ENCODE data around the gene FBXL7. TPM values are rescaled to one million over a fixed set of nuclear protein-coding genes. Genes with fewer than 3 reads are reported as not detected.

Gene FBXL7
- total and polyA plus RNA-seq, 3 experiments from 2014 or later, result not detected

DNA sequence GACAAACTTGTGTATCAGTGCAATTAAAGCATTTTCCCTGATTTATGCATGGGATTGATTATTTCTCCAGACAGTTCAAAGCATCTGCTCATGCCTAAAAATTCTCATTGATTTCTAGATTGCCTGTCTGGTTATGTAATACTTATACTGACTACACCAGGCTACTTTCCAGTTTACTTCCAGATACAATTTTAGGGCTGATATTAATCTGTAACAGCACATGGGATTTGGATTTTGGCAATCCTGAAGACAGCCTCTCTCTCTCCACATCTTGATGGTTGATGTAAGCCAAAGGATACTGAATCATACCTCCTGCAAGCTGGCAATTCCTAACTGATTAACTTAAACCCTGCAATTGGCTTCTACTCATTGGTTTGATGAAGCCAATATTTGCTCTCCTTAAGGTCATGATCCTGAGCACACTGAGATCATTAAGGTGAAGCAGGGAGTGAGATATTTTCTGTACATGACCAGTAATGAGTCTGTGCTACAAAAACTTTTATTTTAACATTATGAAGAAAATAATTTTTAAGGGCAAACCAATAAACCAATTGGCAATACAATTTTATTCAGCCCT lies 25.7 kb upstream of the FBXL7 start:
- no peaks in the 10 kb centered on the region for H3K27me3 ChIP-seq (ENCODE audit: insufficient read depth, low read length, poor library complexity, severe bottlenecking)
- no peaks in the 10 kb centered on the region for H3K36me3 Mint-ChIP-seq
- no peaks in the 10 kb centered on the region for H3K4me1 Mint-ChIP-seq
- no peak for DNase-seq
- POLR2A ChIA-PET, result no interaction called here
- H3K9me3 Mint-ChIP-seq, result peaks cover 0 to 17% (median 9%) of the 10 kb centered on the region in 5 donors
- H3K9me3 ChIP-seq (ENCODE audit: low read length), result no peaks in the 10 kb centered on the region
- H3K4me3 Mint-ChIP-seq, result no peak overlapping the region
- H3K4me1 ChIP-seq (ENCODE audit: insufficient read depth, low read length), result no peaks in the 10 kb centered on the region
- H3K27me3 Mint-ChIP-seq, result no peaks in the 10 kb centered on the region
- CTCF ChIA-PET, result no interaction called here
- H3K27ac Mint-ChIP-seq, result no peak overlapping the region
- H3K4me3 ChIP-seq (ENCODE audit: low read length), result no peak overlapping the region
- H3K27ac ChIP-seq (ENCODE audit: low read depth, low read length), result no peak overlapping the region
- no peaks in the 10 kb centered on the region for H3K36me3 ChIP-seq (ENCODE audit: insufficient read depth, low read length)

DNA sequence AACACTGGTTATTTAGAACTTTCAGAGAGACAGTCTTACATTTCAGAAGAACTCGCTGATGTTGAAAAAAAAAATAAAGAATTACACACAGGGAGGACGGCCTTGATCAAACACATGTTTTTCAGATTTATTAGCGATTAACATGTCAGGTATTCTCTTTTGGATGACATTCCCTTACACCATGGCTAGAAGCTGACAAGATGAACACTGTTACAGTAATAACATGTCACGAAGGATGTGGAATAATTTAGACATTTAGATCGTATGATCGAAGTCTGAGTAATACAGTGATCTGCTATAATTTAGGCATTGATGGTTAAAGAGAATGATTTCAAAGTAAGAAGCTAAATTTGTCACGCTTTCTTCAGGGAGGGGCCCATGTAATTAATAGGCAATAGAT lies 24.6 kb upstream of the FBXL7 start:
- no peaks in the 10 kb centered on the region for H3K36me3 ChIP-seq (ENCODE audit: insufficient read depth, low read length)
- no peaks in the 10 kb centered on the region for H3K4me1 ChIP-seq (ENCODE audit: insufficient read depth, low read length)
- ChIA-PET POLR2A (no interaction called here), CTCF (no interaction called here)
- no peak overlapping the region for H3K4me3 ChIP-seq (ENCODE audit: low read length)
- no peak overlapping the region for H3K27ac ChIP-seq (ENCODE audit: low read depth, low read length)
- H3K4me1 Mint-ChIP-seq, result no peaks in the 10 kb centered on the region
- H3K9me3 Mint-ChIP-seq, result peaks cover 0 to 12% (median 9%) of the 10 kb centered on the region in 5 donors
- DNase-seq, result no peak
- H3K27ac Mint-ChIP-seq, result no peak overlapping the region
- H3K36me3 Mint-ChIP-seq, result no peaks in the 10 kb centered on the region
- H3K9me3 ChIP-seq (ENCODE audit: low read length), result no peaks in the 10 kb centered on the region
- no peak overlapping the region for H3K4me3 Mint-ChIP-seq
- no peaks in the 10 kb centered on the region for H3K27me3 ChIP-seq (ENCODE audit: insufficient read depth, low read length, poor library complexity, severe bottlenecking)
- H3K27me3 Mint-ChIP-seq, result no peaks in the 10 kb centered on the region

DNA sequence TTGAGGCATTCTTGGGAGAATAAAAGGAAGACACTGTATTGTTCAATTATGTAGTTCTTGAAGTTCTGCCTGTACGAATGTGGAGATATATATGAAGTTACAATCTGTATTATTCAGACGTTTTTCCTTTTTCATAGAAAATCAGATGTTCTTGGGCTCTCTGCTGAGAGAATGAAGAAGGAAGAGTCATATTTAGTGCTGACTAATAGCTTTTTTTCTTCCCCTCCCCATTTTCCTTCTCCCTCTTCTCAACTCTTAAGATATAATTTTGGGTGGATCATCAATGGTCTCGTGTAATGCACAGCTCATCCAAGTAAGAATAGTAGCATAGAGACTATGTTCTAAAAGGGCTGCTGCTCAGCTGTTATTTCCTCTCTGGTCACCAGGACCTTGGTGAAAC lies 23.0 kb upstream of the FBXL7 start:
- no peak for DNase-seq
- H3K4me1 Mint-ChIP-seq, result no peaks in the 10 kb centered on the region
- H3K27ac ChIP-seq (ENCODE audit: low read depth, low read length), result no peak overlapping the region
- no peak overlapping the region for H3K27ac Mint-ChIP-seq
- POLR2A ChIA-PET, result no interaction called here
- H3K4me1 ChIP-seq (ENCODE audit: insufficient read depth, low read length), result no peaks in the 10 kb centered on the region
- no peaks in the 10 kb centered on the region for H3K36me3 ChIP-seq (ENCODE audit: insufficient read depth, low read length)
- no peaks in the 10 kb centered on the region for H3K9me3 ChIP-seq (ENCODE audit: low read length)
- H3K9me3 Mint-ChIP-seq, result peaks cover 0 to 12% (median 9%) of the 10 kb centered on the region in 5 donors
- H3K27me3 Mint-ChIP-seq, result no peaks in the 10 kb centered on the region
- CTCF ChIA-PET, result no interaction called here
- H3K4me3 Mint-ChIP-seq, result no peak overlapping the region
- H3K4me3 ChIP-seq (ENCODE audit: low read length), result no peak overlapping the region
- H3K36me3 Mint-ChIP-seq, result no peaks in the 10 kb centered on the region
- H3K27me3 ChIP-seq (ENCODE audit: insufficient read depth, low read length, poor library complexity, severe bottlenecking), result no peaks in the 10 kb centered on the region

DNA sequence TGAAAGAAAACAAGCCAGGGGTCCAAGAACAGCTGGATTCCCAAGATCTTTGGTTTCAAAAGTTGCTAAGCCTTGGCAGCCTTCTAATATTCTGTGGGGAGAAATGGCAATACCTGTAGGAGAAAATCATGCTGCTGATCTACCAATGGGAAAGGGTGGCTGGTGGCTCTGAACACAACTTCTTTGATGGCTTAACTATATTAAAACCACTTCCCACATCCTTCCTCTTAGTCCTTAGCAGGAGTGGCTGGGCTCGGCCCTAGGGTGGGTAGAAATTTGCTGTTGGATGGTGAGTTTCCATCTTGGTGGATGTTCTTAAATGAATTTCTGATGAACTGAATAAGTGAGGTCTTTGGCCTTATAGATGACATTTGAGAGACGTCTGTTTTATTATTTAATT lies 19.5 kb upstream of the FBXL7 start:
- Histone ChIP-seq H3K4me3 (ENCODE audit: low read length) (no peak overlapping the region), H3K36me3 (ENCODE audit: insufficient read depth, low read length) (no peaks in the 10 kb centered on the region), H3K27ac (ENCODE audit: low read depth, low read length) (no peak overlapping the region), H3K4me1 (ENCODE audit: insufficient read depth, low read length) (no peaks in the 10 kb centered on the region), H3K9me3 (ENCODE audit: low read length) (no peaks in the 10 kb centered on the region), H3K27me3 (ENCODE audit: insufficient read depth, low read length, poor library complexity, severe bottlenecking) (no peaks in the 10 kb centered on the region)
- H3K27ac Mint-ChIP-seq, result no peak overlapping the region
- CTCF ChIA-PET, result no interaction called here
- POLR2A ChIA-PET, result no interaction called here
- no peak for DNase-seq
- H3K4me1 Mint-ChIP-seq, result no peaks in the 10 kb centered on the region
- H3K27me3 Mint-ChIP-seq, result no peaks in the 10 kb centered on the region
- H3K36me3 Mint-ChIP-seq, result no peaks in the 10 kb centered on the region
- no peak overlapping the region for H3K4me3 Mint-ChIP-seq
- peaks cover 0 to 15% (median 10%) of the 10 kb centered on the region in 5 donors for H3K9me3 Mint-ChIP-seq

DNA sequence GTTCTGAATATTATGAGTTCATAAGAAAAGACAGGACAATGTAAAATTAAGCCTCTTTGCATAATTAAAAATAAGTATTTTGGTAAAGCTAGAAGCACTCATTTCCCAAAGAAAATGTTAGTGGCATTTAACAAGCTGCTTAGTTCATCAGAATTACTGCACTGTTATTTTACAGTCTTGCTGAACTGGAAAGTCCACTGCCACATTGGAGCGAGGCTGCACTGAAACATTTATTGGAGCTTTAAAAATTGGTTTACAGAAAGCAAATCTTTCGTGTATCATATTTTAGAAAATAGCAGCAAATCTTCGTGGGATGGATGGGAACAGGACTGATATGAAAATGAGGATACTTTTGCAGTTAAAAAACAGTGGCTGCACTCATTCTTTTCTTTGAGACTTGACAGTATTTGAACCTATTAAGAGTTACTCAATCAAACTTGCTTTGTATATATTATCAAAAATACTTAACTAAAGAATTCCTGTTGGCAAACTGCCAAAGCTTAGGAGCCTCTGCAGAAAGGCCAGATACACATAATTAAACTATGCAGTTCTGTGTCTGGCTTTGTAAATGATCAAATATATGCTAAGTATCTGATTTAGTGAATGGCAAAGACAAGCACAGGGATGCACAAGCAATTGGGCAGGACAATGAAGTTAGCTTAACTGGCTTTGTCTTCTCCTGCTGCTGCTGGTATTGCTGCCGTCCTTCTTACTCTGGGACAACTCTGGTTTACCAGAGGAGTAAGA lies 16.5 kb upstream of the FBXL7 start:
- CTCF ChIA-PET, result no interaction called here
- H3K9me3 Mint-ChIP-seq, result peaks cover 0 to 8% (median 2%) of the 10 kb centered on the region in 5 donors
- Histone ChIP-seq H3K27me3 (ENCODE audit: insufficient read depth, low read length, poor library complexity, severe bottlenecking) (no peaks in the 10 kb centered on the region), H3K4me3 (ENCODE audit: low read length) (no peak overlapping the region), H3K4me1 (ENCODE audit: insufficient read depth, low read length) (no peaks in the 10 kb centered on the region), H3K27ac (ENCODE audit: low read depth, low read length) (no peak overlapping the region), H3K36me3 (ENCODE audit: insufficient read depth, low read length) (no peaks in the 10 kb centered on the region), H3K9me3 (ENCODE audit: low read length) (no peaks in the 10 kb centered on the region)
- H3K27me3 Mint-ChIP-seq, result no peaks in the 10 kb centered on the region
- no peak for DNase-seq
- H3K4me1 Mint-ChIP-seq, result no peaks in the 10 kb centered on the region
- H3K36me3 Mint-ChIP-seq, result no peaks in the 10 kb centered on the region
- POLR2A ChIA-PET, result no interaction called here
- H3K27ac Mint-ChIP-seq, result no peak overlapping the region
- H3K4me3 Mint-ChIP-seq, result no peak overlapping the region

DNA sequence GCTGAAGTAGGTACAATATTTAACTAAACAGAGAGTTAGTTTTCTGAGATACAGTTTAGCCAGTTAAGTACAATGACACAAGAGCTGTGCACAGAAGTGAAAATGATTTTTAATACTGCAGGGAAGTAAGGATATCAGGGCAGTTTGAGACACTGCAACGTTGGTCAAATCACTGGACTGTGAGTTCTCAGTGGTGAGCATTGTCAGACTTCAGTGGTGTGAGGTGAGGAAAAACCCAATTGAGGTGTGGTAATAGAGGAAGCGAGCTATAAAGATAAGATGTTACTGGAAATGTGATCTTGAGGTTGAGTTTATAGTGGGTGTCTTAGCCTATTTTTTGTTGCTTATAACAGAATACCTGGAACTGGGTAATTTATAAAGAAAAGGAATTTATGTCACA lies 12.8 kb upstream of the FBXL7 start:
- Mint-ChIP-seq H3K27ac (no peak overlapping the region), H3K9me3 (peaks cover 0 to 10% (median 2%) of the 10 kb centered on the region in 5 donors), H3K4me3 (no peak overlapping the region), H3K36me3 (no peaks in the 10 kb centered on the region), H3K27me3 (no peaks in the 10 kb centered on the region), H3K4me1 (no peaks in the 10 kb centered on the region)
- Histone ChIP-seq H3K27ac (ENCODE audit: low read depth, low read length) (no peak overlapping the region), H3K4me3 (ENCODE audit: low read length) (no peak overlapping the region), H3K27me3 (ENCODE audit: insufficient read depth, low read length, poor library complexity, severe bottlenecking) (no peaks in the 10 kb centered on the region), H3K9me3 (ENCODE audit: low read length) (no peaks in the 10 kb centered on the region), H3K4me1 (ENCODE audit: insufficient read depth, low read length) (no peaks in the 10 kb centered on the region), H3K36me3 (ENCODE audit: insufficient read depth, low read length) (no peaks in the 10 kb centered on the region)
- ChIA-PET CTCF (no interaction called here), POLR2A (no interaction called here)
- DNase-seq, result no peak

DNA sequence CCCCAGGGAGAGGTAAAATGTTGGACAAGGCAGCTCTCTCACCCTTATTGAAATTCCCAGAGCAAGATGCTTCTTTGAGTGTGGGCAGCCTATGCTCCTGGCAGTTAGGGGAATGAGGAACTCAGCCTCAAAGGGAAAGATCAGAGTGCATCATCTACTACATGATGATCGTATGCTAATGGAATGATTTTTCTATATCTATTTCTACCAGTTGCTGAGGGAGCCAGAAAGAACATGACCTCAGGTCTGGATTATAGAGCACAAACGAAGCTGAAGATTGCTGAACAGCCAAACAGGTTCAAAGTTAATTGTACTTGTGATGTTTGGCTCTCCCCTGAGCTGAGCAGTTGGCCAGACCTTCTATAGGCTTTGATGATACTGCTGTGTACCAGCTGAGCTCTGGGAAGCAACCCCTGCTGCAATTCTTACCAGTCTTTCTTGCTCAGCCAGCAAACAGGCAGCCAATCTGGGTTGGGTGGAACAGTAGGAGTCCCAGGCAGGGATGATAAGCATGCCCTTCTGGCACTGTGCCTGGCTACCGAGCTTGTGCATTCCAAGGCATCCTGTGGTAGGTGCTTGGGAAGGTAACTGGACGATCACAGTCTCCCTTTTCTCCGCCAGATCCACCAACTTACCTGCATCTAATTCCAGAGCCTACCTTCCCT lies 10.3 kb upstream of the FBXL7 start:
- Histone ChIP-seq H3K27ac (ENCODE audit: low read depth, low read length) (no peak overlapping the region), H3K27me3 (ENCODE audit: insufficient read depth, low read length, poor library complexity, severe bottlenecking) (no peaks in the 10 kb centered on the region), H3K9me3 (ENCODE audit: low read length) (no peaks in the 10 kb centered on the region), H3K36me3 (ENCODE audit: insufficient read depth, low read length) (no peaks in the 10 kb centered on the region), H3K4me3 (ENCODE audit: low read length) (no peak overlapping the region), H3K4me1 (ENCODE audit: insufficient read depth, low read length) (no peaks in the 10 kb centered on the region)
- peaks cover 0 to 13% (median 0%) of the 10 kb centered on the region in 5 donors for H3K9me3 Mint-ChIP-seq
- POLR2A ChIA-PET, result no interaction called here
- H3K27me3 Mint-ChIP-seq, result no peaks in the 10 kb centered on the region
- no peak overlapping the region for H3K27ac Mint-ChIP-seq
- no peak overlapping the region for H3K4me3 Mint-ChIP-seq
- CTCF ChIA-PET, result no interaction called here
- DNase-seq, result no peak
- no peaks in the 10 kb centered on the region for H3K36me3 Mint-ChIP-seq
- H3K4me1 Mint-ChIP-seq, result no peaks in the 10 kb centered on the region

DNA sequence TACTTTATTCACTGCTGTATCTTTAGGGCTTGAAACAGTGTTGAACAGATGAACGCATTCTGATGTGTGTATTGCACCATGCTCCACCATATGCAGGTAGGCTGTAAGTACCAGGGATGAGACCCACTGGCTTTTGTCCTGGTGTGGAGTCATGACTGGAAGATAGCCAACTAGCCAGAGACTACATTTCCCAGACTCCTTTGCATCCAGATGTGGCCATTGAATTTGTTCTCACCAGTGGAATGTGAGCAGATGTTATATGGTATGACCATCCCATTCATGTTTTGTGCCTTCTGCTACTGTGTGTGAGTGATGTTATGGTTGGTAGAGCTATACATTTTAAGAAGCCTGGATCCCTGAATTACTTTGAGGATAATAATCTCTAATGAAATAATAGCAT lies 7.4 kb upstream of the FBXL7 start:
- no peaks in the 10 kb centered on the region for H3K36me3 Mint-ChIP-seq
- CTCF ChIA-PET, result interaction anchor here (1.1 kb wide), 1 partner anchor 21 kb away, joined by 3 read pairs; no protein-coding TSS in a partner anchor
- POLR2A ChIA-PET, result no interaction called here

More for the DNA sequence above, 7.4 kb upstream of the FBXL7 start:
- Histone ChIP-seq H3K27ac (ENCODE audit: low read depth, low read length) (no peak overlapping the region), H3K27me3 (ENCODE audit: insufficient read depth, low read length, poor library complexity, severe bottlenecking) (no peaks in the 10 kb centered on the region), H3K9me3 (ENCODE audit: low read length) (no peaks in the 10 kb centered on the region), H3K4me3 (ENCODE audit: low read length) (no peak overlapping the region), H3K36me3 (ENCODE audit: insufficient read depth, low read length) (no peaks in the 10 kb centered on the region), H3K4me1 (ENCODE audit: insufficient read depth, low read length) (no peaks in the 10 kb centered on the region)
- Mint-ChIP-seq H3K9me3 (peaks cover 0 to 13% (median 0%) of the 10 kb centered on the region in 5 donors), H3K4me3 (no peak overlapping the region), H3K27ac (no peak overlapping the region), H3K27me3 (no peaks in the 10 kb centered on the region), H3K4me1 (no peaks in the 10 kb centered on the region)
- DNase-seq, result no peak
